ENCODE results near the gene GPR37L1.

Gene GPR37L1

DNA sequence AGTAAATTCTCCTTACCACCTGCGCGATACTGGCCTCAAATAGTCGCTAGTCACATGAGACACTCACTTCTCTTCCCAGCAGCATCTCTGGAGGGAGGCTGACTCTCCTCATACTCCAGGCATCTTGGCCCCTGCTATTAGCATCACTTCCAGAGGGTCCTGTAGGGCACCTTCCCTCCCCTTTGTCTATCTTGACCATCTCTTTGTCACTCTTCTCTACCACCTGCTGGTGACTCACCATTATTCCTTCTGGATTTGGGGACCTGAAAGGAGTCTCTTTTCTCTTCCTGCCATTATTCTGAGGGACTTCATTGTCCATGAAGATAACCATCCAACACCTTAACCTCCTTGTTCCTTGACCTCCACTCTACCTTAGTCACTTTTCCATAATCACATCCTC, 31.7 kb upstream of the GPR37L1 start:
- no peak overlapping the region for H3K27ac ChIP-seq (ENCODE audit: extremely low read depth, low read depth, low read length)
- ChIA-PET CTCF (interaction anchor here (0.6 to 1.5 kb wide), 2 partner anchors 56 to 92 kb away, joined by 3 to 10 read pairs; no protein-coding TSS in a partner anchor), POLR2A (no interaction called here)
- H3K4me1 ChIP-seq (ENCODE audit: control insufficient read depth, insufficient read depth, low read length) = no peaks in the 10 kb centered on the region
- no peaks in the 10 kb centered on the region for H3K36me3 ChIP-seq (ENCODE audit: control insufficient read depth in 2 of 2, insufficient read depth in 1 of 2, low read length in 2 of 2)
- H3K9me3 ChIP-seq (ENCODE audit: control insufficient read depth, insufficient read depth, low read depth, low read length) = no peaks in the 10 kb centered on the region
- no peak overlapping the region for H3K4me3 ChIP-seq (ENCODE audit: low read depth, low read length)
- TF ChIP-seq, protein P1, sequence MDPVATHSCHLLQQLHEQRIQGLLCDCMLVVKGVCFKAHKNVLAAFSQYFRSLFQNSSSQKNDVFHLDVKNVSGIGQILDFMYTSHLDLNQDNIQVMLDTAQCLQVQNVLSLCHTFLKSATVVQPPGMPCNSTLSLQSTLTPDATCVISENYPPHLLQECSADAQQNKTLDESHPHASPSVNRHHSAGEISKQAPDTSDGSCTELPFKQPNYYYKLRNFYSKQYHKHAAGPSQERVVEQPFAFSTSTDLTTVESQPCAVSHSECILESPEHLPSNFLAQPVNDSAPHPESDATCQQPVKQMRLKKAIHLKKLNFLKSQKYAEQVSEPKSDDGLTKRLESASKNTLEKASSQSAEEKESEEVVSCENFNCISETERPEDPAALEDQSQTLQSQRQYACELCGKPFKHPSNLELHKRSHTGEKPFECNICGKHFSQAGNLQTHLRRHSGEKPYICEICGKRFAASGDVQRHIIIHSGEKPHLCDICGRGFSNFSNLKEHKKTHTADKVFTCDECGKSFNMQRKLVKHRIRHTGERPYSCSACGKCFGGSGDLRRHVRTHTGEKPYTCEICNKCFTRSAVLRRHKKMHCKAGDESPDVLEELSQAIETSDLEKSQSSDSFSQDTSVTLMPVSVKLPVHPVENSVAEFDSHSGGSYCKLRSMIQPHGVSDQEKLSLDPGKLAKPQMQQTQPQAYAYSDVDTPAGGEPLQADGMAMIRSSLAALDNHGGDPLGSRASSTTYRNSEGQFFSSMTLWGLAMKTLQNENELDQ (tag by site-specific recombination; IDR thresholded peaks at IDR 0.05; ENCODE audit: low read depth) = no peak
- TF ChIP-seq ZNF514 (tag by site-specific recombination; IDR thresholded peaks at IDR 0.05) (no peak), SCRT1 (tag by site-specific recombination; IDR thresholded peaks at IDR 0.05; ENCODE audit: borderline replicate concordance) (no peak), ZEB2 (tag by site-specific recombination; IDR thresholded peaks at IDR 0.05) (peak; percentile 12; the same call in 1 of the 2 replicates), ZNF112 (tag by site-specific recombination; IDR thresholded peaks at IDR 0.05) (no peak), ZNF211 (tag by site-specific recombination; IDR thresholded peaks at IDR 0.05; ENCODE audit: low read depth) (no peak), ZNF423 (tag by site-specific recombination; IDR thresholded peaks at IDR 0.05) (no peak), ZNF76 (tag by site-specific recombination; IDR thresholded peaks at IDR 0.05; ENCODE audit: borderline replicate concordance, low read depth) (no peak), ZNF10 (tag by site-specific recombination; IDR thresholded peaks at IDR 0.05) (no peak)
- TF ChIP-seq, protein P2, sequence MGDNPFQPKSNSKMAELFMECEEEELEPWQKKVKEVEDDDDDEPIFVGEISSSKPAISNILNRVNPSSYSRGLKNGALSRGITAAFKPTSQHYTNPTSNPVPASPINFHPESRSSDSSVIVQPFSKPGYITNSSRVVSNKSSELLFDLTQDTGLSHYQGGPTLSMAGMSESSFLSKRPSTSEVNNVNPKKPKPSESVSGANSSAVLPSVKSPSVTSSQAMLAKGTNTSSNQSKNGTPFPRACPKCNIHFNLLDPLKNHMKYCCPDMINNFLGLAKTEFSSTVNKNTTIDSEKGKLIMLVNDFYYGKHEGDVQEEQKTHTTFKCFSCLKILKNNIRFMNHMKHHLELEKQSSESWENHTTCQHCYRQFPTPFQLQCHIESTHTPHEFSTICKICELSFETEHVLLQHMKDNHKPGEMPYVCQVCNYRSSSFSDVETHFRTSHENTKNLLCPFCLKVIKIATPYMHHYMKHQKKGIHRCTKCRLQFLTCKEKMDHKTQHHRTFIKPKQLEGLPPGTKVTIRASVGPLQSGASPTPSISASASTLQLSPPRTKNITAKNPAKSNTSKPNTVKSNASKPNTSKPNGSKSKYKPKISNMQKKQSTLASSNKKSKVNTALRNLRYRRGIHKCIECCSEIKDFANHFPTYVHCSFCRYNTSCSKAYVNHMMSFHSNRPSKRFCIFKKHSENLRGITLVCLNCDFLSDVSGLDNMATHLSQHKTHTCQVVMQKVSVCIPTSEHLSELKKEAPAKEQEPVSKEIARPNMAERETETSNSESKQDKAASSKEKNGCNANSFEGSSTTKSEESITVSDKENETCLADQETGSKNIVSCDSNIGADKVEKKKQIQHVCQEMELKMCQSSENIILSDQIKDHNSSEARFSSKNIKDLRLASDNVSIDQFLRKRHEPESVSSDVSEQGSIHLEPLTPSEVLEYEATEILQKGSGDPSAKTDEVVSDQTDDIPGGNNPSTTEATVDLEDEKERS (tag by site-specific recombination; IDR thresholded peaks at IDR 0.05) = no peak
- TF ChIP-seq, protein P3, sequence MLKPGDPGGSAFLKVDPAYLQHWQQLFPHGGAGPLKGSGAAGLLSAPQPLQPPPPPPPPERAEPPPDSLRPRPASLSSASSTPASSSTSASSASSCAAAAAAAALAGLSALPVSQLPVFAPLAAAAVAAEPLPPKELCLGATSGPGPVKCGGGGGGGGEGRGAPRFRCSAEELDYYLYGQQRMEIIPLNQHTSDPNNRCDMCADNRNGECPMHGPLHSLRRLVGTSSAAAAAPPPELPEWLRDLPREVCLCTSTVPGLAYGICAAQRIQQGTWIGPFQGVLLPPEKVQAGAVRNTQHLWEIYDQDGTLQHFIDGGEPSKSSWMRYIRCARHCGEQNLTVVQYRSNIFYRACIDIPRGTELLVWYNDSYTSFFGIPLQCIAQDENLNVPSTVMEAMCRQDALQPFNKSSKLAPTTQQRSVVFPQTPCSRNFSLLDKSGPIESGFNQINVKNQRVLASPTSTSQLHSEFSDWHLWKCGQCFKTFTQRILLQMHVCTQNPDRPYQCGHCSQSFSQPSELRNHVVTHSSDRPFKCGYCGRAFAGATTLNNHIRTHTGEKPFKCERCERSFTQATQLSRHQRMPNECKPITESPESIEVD (tag by site-specific recombination; IDR thresholded peaks at IDR 0.05) = no peak
- TF ChIP-seq, protein P4, sequence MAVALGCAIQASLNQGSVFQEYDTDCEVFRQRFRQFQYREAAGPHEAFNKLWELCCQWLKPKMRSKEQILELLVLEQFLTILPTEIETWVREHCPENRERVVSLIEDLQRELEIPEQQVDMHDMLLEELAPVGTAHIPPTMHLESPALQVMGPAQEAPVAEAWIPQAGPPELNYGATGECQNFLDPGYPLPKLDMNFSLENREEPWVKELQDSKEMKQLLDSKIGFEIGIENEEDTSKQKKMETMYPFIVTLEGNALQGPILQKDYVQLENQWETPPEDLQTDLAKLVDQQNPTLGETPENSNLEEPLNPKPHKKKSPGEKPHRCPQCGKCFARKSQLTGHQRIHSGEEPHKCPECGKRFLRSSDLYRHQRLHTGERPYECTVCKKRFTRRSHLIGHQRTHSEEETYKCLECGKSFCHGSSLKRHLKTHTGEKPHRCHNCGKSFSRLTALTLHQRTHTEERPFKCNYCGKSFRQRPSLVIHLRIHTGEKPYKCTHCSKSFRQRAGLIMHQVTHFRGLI (tag by site-specific recombination; IDR thresholded peaks at IDR 0.05) = no peak
- TF ChIP-seq, protein P5, sequence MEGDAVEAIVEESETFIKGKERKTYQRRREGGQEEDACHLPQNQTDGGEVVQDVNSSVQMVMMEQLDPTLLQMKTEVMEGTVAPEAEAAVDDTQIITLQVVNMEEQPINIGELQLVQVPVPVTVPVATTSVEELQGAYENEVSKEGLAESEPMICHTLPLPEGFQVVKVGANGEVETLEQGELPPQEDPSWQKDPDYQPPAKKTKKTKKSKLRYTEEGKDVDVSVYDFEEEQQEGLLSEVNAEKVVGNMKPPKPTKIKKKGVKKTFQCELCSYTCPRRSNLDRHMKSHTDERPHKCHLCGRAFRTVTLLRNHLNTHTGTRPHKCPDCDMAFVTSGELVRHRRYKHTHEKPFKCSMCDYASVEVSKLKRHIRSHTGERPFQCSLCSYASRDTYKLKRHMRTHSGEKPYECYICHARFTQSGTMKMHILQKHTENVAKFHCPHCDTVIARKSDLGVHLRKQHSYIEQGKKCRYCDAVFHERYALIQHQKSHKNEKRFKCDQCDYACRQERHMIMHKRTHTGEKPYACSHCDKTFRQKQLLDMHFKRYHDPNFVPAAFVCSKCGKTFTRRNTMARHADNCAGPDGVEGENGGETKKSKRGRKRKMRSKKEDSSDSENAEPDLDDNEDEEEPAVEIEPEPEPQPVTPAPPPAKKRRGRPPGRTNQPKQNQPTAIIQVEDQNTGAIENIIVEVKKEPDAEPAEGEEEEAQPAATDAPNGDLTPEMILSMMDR (tag by site-specific recombination; IDR thresholded peaks at IDR 0.05) = peak; percentile 66
- TF ChIP-seq, protein P6, sequence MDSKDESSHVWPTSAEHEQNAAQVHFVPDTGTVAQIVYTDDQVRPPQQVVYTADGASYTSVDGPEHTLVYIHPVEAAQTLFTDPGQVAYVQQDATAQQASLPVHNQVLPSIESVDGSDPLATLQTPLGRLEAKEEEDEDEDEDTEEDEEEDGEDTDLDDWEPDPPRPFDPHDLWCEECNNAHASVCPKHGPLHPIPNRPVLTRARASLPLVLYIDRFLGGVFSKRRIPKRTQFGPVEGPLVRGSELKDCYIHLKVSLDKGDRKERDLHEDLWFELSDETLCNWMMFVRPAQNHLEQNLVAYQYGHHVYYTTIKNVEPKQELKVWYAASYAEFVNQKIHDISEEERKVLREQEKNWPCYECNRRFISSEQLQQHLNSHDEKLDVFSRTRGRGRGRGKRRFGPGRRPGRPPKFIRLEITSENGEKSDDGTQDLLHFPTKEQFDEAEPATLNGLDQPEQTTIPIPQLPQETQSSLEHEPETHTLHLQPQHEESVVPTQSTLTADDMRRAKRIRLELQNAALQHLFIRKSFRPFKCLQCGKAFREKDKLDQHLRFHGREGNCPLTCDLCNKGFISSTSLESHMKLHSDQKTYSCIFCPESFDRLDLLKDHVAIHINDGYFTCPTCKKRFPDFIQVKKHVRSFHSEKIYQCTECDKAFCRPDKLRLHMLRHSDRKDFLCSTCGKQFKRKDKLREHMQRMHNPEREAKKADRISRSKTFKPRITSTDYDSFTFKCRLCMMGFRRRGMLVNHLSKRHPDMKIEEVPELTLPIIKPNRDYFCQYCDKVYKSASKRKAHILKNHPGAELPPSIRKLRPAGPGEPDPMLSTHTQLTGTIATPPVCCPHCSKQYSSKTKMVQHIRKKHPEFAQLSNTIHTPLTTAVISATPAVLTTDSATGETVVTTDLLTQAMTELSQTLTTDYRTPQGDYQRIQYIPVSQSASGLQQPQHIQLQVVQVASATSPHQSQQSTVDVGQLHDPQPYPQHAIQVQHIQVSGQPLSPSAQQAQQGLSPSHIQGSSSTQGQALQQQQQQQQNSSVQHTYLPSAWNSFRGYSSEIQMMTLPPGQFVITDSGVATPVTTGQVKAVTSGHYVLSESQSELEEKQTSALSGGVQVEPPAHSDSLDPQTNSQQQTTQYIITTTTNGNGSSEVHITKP (tag by site-specific recombination; IDR thresholded peaks at IDR 0.05) = peak; percentile 7; the same call in 1 of the 2 replicates
- TF ChIP-seq, protein P7, sequence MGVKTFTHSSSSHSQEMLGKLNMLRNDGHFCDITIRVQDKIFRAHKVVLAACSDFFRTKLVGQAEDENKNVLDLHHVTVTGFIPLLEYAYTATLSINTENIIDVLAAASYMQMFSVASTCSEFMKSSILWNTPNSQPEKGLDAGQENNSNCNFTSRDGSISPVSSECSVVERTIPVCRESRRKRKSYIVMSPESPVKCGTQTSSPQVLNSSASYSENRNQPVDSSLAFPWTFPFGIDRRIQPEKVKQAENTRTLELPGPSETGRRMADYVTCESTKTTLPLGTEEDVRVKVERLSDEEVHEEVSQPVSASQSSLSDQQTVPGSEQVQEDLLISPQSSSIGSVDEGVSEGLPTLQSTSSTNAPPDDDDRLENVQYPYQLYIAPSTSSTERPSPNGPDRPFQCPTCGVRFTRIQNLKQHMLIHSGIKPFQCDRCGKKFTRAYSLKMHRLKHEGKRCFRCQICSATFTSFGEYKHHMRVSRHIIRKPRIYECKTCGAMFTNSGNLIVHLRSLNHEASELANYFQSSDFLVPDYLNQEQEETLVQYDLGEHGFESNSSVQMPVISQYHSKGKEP (tag by site-specific recombination; IDR thresholded peaks at IDR 0.05) = no peak
- TF ChIP-seq, protein P8, sequence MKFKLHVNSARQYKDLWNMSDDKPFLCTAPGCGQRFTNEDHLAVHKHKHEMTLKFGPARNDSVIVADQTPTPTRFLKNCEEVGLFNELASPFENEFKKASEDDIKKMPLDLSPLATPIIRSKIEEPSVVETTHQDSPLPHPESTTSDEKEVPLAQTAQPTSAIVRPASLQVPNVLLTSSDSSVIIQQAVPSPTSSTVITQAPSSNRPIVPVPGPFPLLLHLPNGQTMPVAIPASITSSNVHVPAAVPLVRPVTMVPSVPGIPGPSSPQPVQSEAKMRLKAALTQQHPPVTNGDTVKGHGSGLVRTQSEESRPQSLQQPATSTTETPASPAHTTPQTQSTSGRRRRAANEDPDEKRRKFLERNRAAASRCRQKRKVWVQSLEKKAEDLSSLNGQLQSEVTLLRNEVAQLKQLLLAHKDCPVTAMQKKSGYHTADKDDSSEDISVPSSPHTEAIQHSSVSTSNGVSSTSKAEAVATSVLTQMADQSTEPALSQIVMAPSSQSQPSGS (tag by site-specific recombination; IDR thresholded peaks at IDR 0.05; ENCODE audit: low read depth) = 0 out of 2 replicates have a peak, but pooled peaks have one; percentile 8
